ENCODE measurements around the gene GCNT1.
A peak's percentile ranks its signal among the peaks of the same experiment; 100 is the strongest.

Gene GCNT1

DNA sequence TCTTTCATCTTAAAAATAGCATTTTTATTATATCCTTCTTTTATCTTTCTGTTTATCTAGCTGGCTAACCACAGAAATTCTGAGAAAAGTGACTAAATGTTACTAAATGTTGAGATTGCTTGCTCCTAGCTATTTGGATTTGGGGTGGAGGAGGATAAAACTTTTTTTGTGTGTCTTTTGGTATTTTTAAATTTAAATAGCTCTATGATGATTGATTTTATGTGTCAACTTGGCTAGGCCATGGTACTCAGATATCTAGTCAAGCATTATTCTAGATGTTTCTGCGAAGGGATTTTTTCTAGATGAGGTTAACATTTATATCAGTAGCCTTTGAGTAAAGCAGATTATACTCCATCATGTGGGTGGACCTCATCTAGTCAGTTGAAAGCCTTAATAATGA lies 75.0 kb downstream of the GCNT1 start:
- peak; percentile 73 for DNase-seq (ENCODE audit: low read depth)

DNA sequence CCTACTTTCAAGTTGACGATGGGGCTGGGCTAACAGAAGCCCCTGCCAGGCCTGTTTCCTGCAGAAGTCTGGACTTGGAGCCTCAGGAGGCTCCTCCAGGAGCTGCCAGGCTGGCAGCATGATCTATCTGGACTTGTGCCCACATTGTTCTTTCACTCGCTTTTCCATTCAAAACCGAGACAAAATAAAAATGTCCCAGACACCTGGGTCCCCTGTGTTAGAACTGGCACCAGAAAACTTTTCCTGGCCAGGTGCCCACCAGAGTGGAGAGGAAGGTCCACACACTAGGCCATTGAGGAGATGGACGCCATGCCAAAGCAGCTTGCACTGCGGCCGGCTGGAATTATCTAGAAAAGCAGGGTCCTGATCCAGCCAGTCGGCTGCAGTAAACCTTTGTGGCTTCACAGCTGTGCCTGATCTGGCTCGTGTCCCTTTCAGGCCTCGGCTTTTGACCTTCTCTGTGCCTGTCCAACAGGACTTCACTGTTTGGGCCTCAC lies 78.2 kb downstream of the GCNT1 start:
- no peak for DNase-seq (ENCODE audit: low read depth)

DNA sequence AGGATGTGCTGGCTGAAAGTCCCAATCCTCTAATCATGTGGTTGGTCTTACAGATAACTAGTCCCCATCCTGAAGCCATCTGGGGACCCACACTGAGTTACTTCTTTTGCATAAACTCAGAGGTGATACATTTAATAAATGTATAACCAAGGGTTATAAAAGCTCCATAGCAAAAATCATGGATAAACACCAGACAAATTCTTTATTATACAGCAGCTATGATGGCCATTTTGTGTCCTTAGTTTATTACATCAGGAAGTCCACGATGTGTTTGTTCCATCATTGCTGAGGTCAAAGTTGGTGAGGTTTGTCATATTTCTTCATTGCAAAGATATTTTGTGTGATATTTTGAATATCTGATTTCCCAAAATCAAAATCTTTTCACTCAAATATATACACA lies 80.2 kb downstream of the GCNT1 start:
- DNase-seq (ENCODE audit: low read depth), result no peak

DNA sequence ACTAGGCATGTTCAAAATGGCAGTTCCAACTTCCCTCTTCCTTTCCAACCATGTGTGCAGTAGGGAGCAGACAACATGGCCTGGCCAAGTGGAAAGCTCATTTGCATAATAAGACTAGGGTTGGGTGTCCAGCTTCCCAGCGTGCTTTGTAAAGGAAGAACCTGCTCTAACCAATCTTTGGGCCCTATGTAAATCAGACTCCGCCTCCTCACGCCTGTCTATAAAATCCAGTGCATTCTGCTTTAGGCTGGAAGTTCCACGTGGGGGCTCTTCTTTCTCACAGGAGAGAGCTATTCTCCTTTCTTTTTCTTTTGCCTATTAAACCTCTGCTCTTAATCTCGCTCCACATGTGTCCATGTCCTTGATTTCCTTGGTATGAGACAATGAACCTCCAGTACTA lies 83.4 kb downstream of the GCNT1 start:
- DNase-seq (ENCODE audit: low read depth), result no peak

DNA sequence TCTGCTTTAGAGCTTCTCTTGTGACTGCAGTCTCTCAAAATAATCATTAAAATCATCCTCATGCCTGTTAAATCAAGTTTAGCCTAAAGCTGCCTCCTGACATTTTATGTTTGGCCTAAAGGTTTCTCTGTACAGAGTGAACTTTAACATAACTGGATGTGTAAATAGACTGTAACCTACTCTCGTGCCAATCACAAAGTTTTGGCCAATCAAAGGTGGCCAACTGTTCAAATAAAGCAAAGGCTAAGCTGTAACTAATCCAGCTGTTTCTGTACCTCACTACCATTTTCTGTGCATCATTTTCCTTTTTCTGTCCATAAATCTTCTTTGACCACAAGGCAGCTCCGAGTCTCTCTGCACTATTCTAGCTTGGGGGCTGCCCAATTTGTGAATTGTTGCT lies 86.2 kb downstream of the GCNT1 start:
- no peak for DNase-seq (ENCODE audit: low read depth)

DNA sequence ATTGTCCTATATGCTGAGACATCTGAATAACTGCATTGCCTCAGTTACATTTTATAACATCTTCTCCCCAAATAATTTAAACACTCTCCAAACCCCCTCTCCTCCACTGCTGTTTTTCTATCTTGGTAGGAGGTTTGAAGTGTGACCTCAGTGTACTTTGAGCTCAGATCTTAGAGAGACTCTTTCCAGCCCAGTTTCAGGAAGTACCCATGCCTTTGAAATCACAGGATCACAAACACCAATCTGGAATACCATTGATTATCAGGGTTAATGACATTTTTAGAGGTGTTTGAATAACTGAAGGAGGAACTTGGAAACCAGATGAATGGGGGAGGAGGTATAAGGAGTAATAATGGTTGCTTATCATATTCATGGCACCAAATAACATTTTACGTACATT lies 93.2 kb downstream of the GCNT1 start:
- no peak for DNase-seq (ENCODE audit: low read depth)

DNA sequence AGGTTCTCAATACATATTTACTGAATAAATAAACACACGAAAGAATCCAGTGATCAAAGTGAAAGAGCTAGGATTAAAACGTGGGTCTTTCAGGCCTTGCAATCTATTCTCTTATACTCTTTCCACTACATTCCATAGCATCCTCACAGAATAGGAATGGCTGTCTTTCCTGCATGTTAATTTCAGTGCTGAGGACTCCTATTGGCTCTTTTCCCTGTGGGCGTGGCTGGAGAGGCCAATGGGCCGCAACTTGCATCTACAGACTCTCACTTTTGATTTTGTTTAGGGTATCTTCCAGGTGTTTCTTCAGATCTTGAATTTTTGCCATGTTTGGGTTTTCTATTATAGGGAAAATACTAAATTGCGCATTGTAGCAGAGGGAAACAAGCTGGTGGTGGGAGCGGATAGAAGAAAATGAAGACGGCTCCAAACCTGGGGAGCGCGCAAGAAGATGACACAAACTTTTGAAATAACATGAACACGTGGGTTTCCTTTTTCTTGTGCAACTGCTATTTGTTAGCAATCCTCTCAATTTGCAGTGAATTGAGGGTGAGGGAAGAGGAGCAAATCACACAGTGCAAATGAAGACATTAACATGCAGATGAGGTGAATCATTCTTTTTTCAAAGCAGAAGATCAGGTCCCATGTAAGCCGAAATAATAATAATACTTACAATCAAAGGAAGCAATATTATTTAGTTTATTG lies 93.9 kb downstream of the GCNT1 start:
- no peak for DNase-seq (ENCODE audit: low read depth)

DNA sequence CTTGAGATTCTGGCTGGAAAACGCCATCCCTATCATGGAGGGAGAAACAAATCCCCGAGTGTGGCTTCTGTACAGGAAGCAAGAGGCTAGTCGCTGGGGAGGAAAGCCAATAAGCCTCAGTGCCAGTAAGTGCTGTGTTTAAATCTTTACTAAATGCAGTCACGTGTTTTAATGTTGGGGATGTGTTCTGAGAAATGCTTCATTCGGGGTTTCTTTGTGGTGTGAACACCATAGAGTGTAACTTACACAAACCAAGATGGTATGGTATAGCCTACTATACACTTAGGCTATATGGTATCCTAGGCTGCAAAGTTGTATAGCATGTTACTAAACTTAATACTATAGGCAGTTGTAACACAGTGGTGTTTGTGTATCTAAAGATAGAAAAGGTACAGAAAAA lies 94.7 kb downstream of the GCNT1 start:
- no peak for DNase-seq (ENCODE audit: low read depth)
